ENCODE data around the gene PI4KA.
"Not testable (repeated sequence)": the region's sequence is repeated elsewhere in the genome, so short reads cannot be mapped to it uniquely, and the experiment has no call there.

Gene PI4KA

GRCh38 chr22:20822240-20822639 is 36.4 kb downstream of the PI4KA start:
- no peak for FAIRE-seq

GRCh38 chr22:20821717-20822239 is 36.8 kb downstream of the PI4KA start:
- FAIRE-seq; DNase-seq (ENCODE audit: extremely low spot score, insufficient read length, low read depth): not testable (repeated sequence)

More at GRCh38 chr22:20822240-20822639, 36.4 kb downstream of the PI4KA start:
- DNase-seq (ENCODE audit: extremely low spot score, insufficient read length, low read depth) = no peak

- FAIRE-seq = no peak
- no peak for DNase-seq (ENCODE audit: extremely low spot score, insufficient read length, low read depth)
Measured at GRCh38 chr22:20819471-20819870, 39.1 kb downstream of the PI4KA start.

GRCh38 chr22:20818471-20818870 is 40.1 kb downstream of the PI4KA start:
- no peak for FAIRE-seq
- no peak for DNase-seq (ENCODE audit: extremely low spot score, insufficient read length, low read depth)

GRCh38 chr22:20816559-20816958 is 42.1 kb downstream of the PI4KA start:
- no peak for FAIRE-seq
- no peak for DNase-seq (ENCODE audit: extremely low spot score, insufficient read length, low read depth)

GRCh38 chr22:20815477-20816050 is 43.0 kb downstream of the PI4KA start:
- FAIRE-seq (no peak), DNase-seq (ENCODE audit: extremely low spot score, insufficient read length, low read depth) (no peak)

- DNase-seq (ENCODE audit: extremely low spot score, insufficient read length, low read depth) (no peak), FAIRE-seq (no peak)
Measured at GRCh38 chr22:20814221-20814808, 44.3 kb downstream of the PI4KA start.

- DNase-seq (ENCODE audit: extremely low spot score, insufficient read length, low read depth) (no peak), FAIRE-seq (no peak)
Measured at GRCh38 chr22:20813056-20813455, 45.6 kb downstream of the PI4KA start.

GRCh38 chr22:20811971-20812660 is 46.5 kb downstream of the PI4KA start:
- no peak for DNase-seq (ENCODE audit: extremely low spot score, insufficient read length, low read depth)
- FAIRE-seq = no peak

GRCh38 chr22:20811171-20811570 is 47.4 kb downstream of the PI4KA start:
- FAIRE-seq (no peak), DNase-seq (ENCODE audit: extremely low spot score, insufficient read length, low read depth) (no peak)

GRCh38 chr22:20810645-20811044 is 48.0 kb downstream of the PI4KA start:
- FAIRE-seq (no peak), DNase-seq (ENCODE audit: extremely low spot score, insufficient read length, low read depth) (no peak)

GRCh38 chr22:20809538-20810185 is 48.9 kb downstream of the PI4KA start:
- FAIRE-seq (no peak), DNase-seq (ENCODE audit: extremely low spot score, insufficient read length, low read depth) (no peak)

- no peak for DNase-seq (ENCODE audit: extremely low spot score, insufficient read length, low read depth)
- no peak for FAIRE-seq
Measured at GRCh38 chr22:20808844-20809243, 49.8 kb downstream of the PI4KA start.

GRCh38 chr22:20807315-20807752 is 51.3 kb downstream of the PI4KA start:
- no peak for FAIRE-seq

GRCh38 chr22:20805972-20806471 is 52.6 kb downstream of the PI4KA start:
- FAIRE-seq (no peak), DNase-seq (ENCODE audit: extremely low spot score, insufficient read length, low read depth) (no peak)

More at GRCh38 chr22:20807315-20807752, 51.3 kb downstream of the PI4KA start:
- no peak for DNase-seq (ENCODE audit: extremely low spot score, insufficient read length, low read depth)

- DNase-seq (ENCODE audit: extremely low spot score, insufficient read length, low read depth) (no peak), FAIRE-seq (no peak)
Measured at GRCh38 chr22:20804650-20805049, 54.0 kb downstream of the PI4KA start.

GRCh38 chr22:20803696-20804324 is 54.8 kb downstream of the PI4KA start:
- FAIRE-seq (no peak), DNase-seq (ENCODE audit: extremely low spot score, insufficient read length, low read depth) (no peak)

- FAIRE-seq = no peak
- no peak for DNase-seq (ENCODE audit: extremely low spot score, insufficient read length, low read depth)
Measured at GRCh38 chr22:20802922-20803553, 55.6 kb downstream of the PI4KA start.

GRCh38 chr22:20802452-20802851 is 56.2 kb downstream of the PI4KA start:
- DNase-seq (ENCODE audit: extremely low spot score, insufficient read length, low read depth) (no peak), FAIRE-seq (no peak)

- no peak for FAIRE-seq
- no peak for DNase-seq (ENCODE audit: extremely low spot score, insufficient read length, low read depth)
Measured at GRCh38 chr22:20799449-20799848, 59.2 kb downstream of the PI4KA start.

Measured in GM18507 (cell line).